GM11168 (cell line): ENCODE results near the gene WHAMM.
"Not testable (repeated sequence)": the region's sequence is repeated elsewhere in the genome, so short reads cannot be mapped to it uniquely, and the experiment has no call there.

Source experiments
- in situ Hi-C: fragments of 300-500 bp; cut with MboI; formaldehyde crosslinking; loops from one replicate; pipeline ENCODE4 v1.12.0; 2022; ENCODE audit warnings: low sequenced_read_pairs; ENCODE audit not compliant: unreplicated experiment

Gene WHAMM

GRCh38 chr15:82799183-82799841 lies 10.1 kb upstream of the WHAMM start:
- in situ Hi-C loops: no loop called here

- in situ Hi-C loops: no loop called here
Measured at GRCh38 chr15:82802497-82802896, 6.9 kb upstream of the WHAMM start.

- in situ Hi-C loops: no loop called here
Measured at GRCh38 chr15:82803793-82804574, 5.4 kb upstream of the WHAMM start.

- in situ Hi-C loops: no loop called here
Measured at GRCh38 chr15:82804575-82804949, 4.9 kb upstream of the WHAMM start.

GRCh38 chr15:82805994-82806406 lies 3.4 kb upstream of the WHAMM start, which contains the start of gene FSD2:
TSS of gene FSD2 (minus strand) at chr15:82806069. CDS start at chr15:82787390, 18,679 bp downstream.
- in situ Hi-C loops: no loop called here

GRCh38 chr15:82807920-82808633 lies 1.4 kb upstream of the WHAMM start:
- in situ Hi-C loops: no loop called here

GRCh38 chr15:82808634-82809041 lies 790 bp upstream of the WHAMM start:
- in situ Hi-C loops: no loop called here

GRCh38 chr15:82810061-82810889 lies 847 bp downstream of the WHAMM start:
- in situ Hi-C loops: no loop called here

GRCh38 chr15:82810890-82811426 lies 1.5 kb downstream of the WHAMM start:
- in situ Hi-C loops: no loop called here

- in situ Hi-C loops: no loop called here
Measured at GRCh38 chr15:82812994-82813393, 3.6 kb downstream of the WHAMM start.

- in situ Hi-C loops: no loop called here
Measured at GRCh38 chr15:82820128-82820527, 10.7 kb downstream of the WHAMM start.

- in situ Hi-C loops: not testable (repeated sequence)
Measured at GRCh38 chr15:82821396-82821795, 12.0 kb downstream of the WHAMM start.

- in situ Hi-C loops: not testable (repeated sequence)
Measured at GRCh38 chr15:82821851-82822250, 12.4 kb downstream of the WHAMM start.

- in situ Hi-C loops: no loop called here
Measured at GRCh38 chr15:82823049-82823448, 13.6 kb downstream of the WHAMM start.

GRCh38 chr15:82828075-82828474 lies 18.6 kb downstream of the WHAMM start:
- in situ Hi-C loops: no loop called here

GRCh38 chr15:82829234-82829633 lies 19.8 kb downstream of the WHAMM start:
- in situ Hi-C loops: no loop called here

GRCh38 chr15:82830427-82831173 lies 21.2 kb downstream of the WHAMM start:
- in situ Hi-C loops: no loop called here

GRCh38 chr15:82831894-82832600 lies 22.6 kb downstream of the WHAMM start:
- in situ Hi-C loops: no loop called here
